SU-DHL-6 (cell line): ENCODE measurements around the gene PMEL.

Source experiments
- H2AFZ ChIP-seq: fragments of 200-600 bp; sonication (generic); 2 replicates; pipeline ENCODE4 v1.6.1; 2014; ENCODE audit warnings: low read depth, mild to moderate bottlenecking, moderate library complexity, mixed read lengths, antibody characterized with exemption, low read length; ENCODE audit not compliant: severe bottlenecking
- H3F3A ChIP-seq: fragments of 200-600 bp; shearing (Covaris generic); 2 replicates; pipeline ENCODE4 v1.6.0; 2016; ENCODE audit warnings: antibody characterized with exemption, mild to moderate bottlenecking; ENCODE audit not compliant: insufficient read depth
- H3K27ac ChIP-seq: fragments of 200-600 bp; sonication (generic); 2 replicates; pipeline ENCODE4 v1.5.1; 2016; ENCODE audit warnings: low read depth, mild to moderate bottlenecking, low read length, moderate library complexity, mixed read lengths
- H3K27me3 ChIP-seq: fragments of 200-600 bp; sonication (generic), shearing (Covaris generic); 2 replicates; pipeline ENCODE4 v1.6.0; 2014; ENCODE audit warnings: mild to moderate bottlenecking, low read length
- H3K36me3 ChIP-seq: fragments of 200-600 bp; sonication (generic); 2 replicates; pipeline ENCODE4 v1.6.1; 2014; ENCODE audit warnings: mild to moderate bottlenecking, low read length, mixed read lengths
- H3K4me2 ChIP-seq: fragments of 300-600, 200-600 bp; shearing (Covaris generic), sonication (generic); 2 replicates; pipeline ENCODE4 v1.6.0; 2014; ENCODE audit warnings: low read length, low read depth, mild to moderate bottlenecking; ENCODE audit not compliant: poor library complexity, severe bottlenecking
- H3K4me3 ChIP-seq: fragments of 200-600 bp; sonication (generic); 2 replicates; pipeline ENCODE4 v1.5.1; 2014; ENCODE audit warnings: antibody characterized with exemption, low read length, mild to moderate bottlenecking, mixed read lengths; ENCODE audit not compliant: insufficient read depth, poor library complexity, severe bottlenecking
- H3K79me2 ChIP-seq: fragments of 200-600 bp; sonication (generic); 2 replicates; pipeline ENCODE4 v1.6.1; 2014; ENCODE audit warnings: mild to moderate bottlenecking, low read length, moderate library complexity; ENCODE audit not compliant: insufficient read depth
- H3K9ac ChIP-seq: fragments of 200-600 bp; sonication (generic); 2 replicates; pipeline ENCODE4 v1.7.0; 2014; ENCODE audit warnings: mild to moderate bottlenecking, low read length
- H3K9me2 ChIP-seq: fragments of 200-600 bp; sonication (generic); replicated peaks from 2 replicates; pipeline ENCODE4 v1.6.1; 2014; ENCODE audit warnings: low read length; ENCODE audit not compliant: insufficient read depth
- H3K9me3 ChIP-seq: fragments of 200-600 bp; sonication (generic); 2 replicates; pipeline ENCODE4 v1.6.1; 2014; ENCODE audit warnings: low read length, mixed read lengths; ENCODE audit not compliant: insufficient read depth
- H4K20me1 ChIP-seq: fragments of 200-600 bp; sonication (generic); 2 replicates; pipeline ENCODE4 v1.6.1; 2014; ENCODE audit warnings: low read depth, mild to moderate bottlenecking, antibody characterized with exemption, low read length, moderate library complexity, mixed read lengths
- EZH2phosphoT487 ChIP-seq: fragments of 200-600 bp; sonication (generic), shearing (Covaris generic); conservative IDR thresholded peaks from 2 replicates; pipeline ENCODE4 v1.6.1; 2018; ENCODE audit warnings: mild to moderate bottlenecking, antibody characterized with exemption, low read length, moderate library complexity, mixed read lengths
- TF ChIP-seq, protein P1 (sequence below): fragments of 200-600 bp; sonication (generic); IDR thresholded peaks from one replicate; pipeline ENCODE4 v1.5.1; 2017; ENCODE audit warnings: antibody characterized with exemption, mild to moderate bottlenecking, low read length, moderate library complexity; ENCODE audit not compliant: insufficient read depth, poor library complexity, severe bottlenecking

PMEL gene

DNA sequence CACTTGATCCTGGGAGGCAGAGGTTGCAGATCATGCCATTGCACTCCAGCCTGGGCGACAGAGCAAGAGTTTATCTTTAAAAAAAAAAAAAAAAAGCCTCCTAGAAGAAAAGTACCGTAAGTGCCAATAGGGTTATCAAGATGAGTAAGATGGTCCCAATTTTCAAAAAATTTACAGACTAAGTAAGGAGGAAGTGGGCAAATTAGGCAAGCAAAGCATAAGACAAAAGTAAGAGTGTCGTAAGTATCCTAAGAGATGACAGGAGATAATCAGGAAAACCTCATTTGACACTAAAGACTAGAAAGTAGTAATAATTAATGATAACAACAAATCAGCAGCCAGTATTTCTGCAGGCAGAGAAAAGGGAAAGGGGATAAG, 50.4 kb downstream of the PMEL start:
- H3K4me3 ChIP-seq: no peak overlapping the region
- TF ChIP-seq, protein P1, sequence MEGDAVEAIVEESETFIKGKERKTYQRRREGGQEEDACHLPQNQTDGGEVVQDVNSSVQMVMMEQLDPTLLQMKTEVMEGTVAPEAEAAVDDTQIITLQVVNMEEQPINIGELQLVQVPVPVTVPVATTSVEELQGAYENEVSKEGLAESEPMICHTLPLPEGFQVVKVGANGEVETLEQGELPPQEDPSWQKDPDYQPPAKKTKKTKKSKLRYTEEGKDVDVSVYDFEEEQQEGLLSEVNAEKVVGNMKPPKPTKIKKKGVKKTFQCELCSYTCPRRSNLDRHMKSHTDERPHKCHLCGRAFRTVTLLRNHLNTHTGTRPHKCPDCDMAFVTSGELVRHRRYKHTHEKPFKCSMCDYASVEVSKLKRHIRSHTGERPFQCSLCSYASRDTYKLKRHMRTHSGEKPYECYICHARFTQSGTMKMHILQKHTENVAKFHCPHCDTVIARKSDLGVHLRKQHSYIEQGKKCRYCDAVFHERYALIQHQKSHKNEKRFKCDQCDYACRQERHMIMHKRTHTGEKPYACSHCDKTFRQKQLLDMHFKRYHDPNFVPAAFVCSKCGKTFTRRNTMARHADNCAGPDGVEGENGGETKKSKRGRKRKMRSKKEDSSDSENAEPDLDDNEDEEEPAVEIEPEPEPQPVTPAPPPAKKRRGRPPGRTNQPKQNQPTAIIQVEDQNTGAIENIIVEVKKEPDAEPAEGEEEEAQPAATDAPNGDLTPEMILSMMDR: no peak
- no peak for TF ChIP-seq EZH2phosphoT487
- no peaks in the 10 kb centered on the region; the same call in 1 of the 2 replicates for H3F3A ChIP-seq
- no peak overlapping the region for H3K9ac ChIP-seq
- no peak overlapping the region for H2AFZ ChIP-seq
- no peaks in the 10 kb centered on the region for H4K20me1 ChIP-seq
- H3K79me2 ChIP-seq: peaks cover 95% of the 10 kb centered on the region
- H3K4me2 ChIP-seq: no peak overlapping the region
- no peaks in the 10 kb centered on the region for H3K9me3 ChIP-seq
- no peak overlapping the region for H3K27ac ChIP-seq
- H3K36me3 ChIP-seq: peaks cover 4% of the 10 kb centered on the region; the same call in 1 of the 2 replicates
- no peaks in the 10 kb centered on the region for H3K9me2 ChIP-seq
- no peaks in the 10 kb centered on the region for H3K27me3 ChIP-seq

DNA sequence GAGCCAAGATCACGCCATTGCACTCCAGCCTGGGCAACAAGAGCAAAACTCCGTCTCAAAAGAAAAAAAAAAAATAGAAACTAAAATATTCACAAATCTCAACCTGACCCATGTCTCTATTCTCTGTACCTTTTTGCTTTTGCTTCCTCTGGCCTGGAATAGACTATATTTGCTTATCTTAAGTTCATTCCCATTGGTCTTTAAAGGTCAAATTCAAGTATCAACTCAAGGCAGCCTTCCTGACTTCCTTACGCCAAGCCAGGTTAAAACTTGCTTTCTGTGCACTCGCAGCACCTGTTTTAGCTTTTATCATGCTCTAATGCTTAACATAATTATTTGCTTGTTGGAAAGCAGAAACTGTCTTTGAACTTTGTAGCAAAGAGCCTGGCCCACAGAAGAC, 52.9 kb downstream of the PMEL start:
- no peaks in the 10 kb centered on the region for H3K27me3 ChIP-seq
- H3K9me3 ChIP-seq: no peaks in the 10 kb centered on the region
- H3K79me2 ChIP-seq: peaks cover 76% of the 10 kb centered on the region
- H3F3A ChIP-seq: no peaks in the 10 kb centered on the region
- no peak overlapping the region for H2AFZ ChIP-seq
- H3K36me3 ChIP-seq: peaks cover 4% of the 10 kb centered on the region; the same call in 1 of the 2 replicates
- no peaks in the 10 kb centered on the region for H3K9me2 ChIP-seq
- no peak overlapping the region for H3K9ac ChIP-seq
- H4K20me1 ChIP-seq: no peaks in the 10 kb centered on the region
- H3K4me2 ChIP-seq: no peak overlapping the region
- H3K4me3 ChIP-seq: no peak overlapping the region
- no peak overlapping the region for H3K27ac ChIP-seq
- TF ChIP-seq EZH2phosphoT487: no peak
- TF ChIP-seq, protein P1: no peak

DNA sequence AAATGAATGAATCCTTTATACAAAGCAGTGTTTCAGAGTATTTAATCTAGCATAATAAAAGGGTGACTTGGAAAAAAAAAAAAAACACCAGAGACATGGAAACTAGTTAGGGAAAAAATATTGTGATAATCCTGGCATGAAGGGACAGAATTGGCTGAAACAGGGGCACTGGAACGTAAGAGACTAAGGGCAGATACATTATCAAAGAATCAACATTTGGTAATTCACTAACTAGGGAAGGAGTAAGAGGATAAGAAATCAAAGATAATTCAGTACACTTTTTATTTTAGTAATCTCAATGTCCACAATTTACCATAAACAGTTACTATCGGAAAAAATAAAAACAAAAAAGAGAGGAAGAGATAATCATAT, 56.3 kb downstream of the PMEL start:
- H3F3A ChIP-seq: 0 out of 2 replicates have a peak, but pooled peaks cover 6% of the 10 kb centered on the region
- peaks cover 50% of the 10 kb centered on the region for H3K79me2 ChIP-seq
- no peak overlapping the region for H3K4me2 ChIP-seq
- no peak overlapping the region for H3K27ac ChIP-seq
- no peaks in the 10 kb centered on the region for H3K9me3 ChIP-seq
- no peaks in the 10 kb centered on the region for H4K20me1 ChIP-seq
- no peaks in the 10 kb centered on the region for H3K9me2 ChIP-seq
- no peak overlapping the region for H3K9ac ChIP-seq
- H3K4me3 ChIP-seq: no peak overlapping the region
- TF ChIP-seq, protein P1: no peak
- TF ChIP-seq EZH2phosphoT487: no peak
- H3K27me3 ChIP-seq: no peaks in the 10 kb centered on the region
- no peak overlapping the region for H2AFZ ChIP-seq
- peaks cover 4% of the 10 kb centered on the region; the same call in 1 of the 2 replicates for H3K36me3 ChIP-seq
